Measurements from ENCODE around the gene HHLA2.

Gene HHLA2

DNA sequence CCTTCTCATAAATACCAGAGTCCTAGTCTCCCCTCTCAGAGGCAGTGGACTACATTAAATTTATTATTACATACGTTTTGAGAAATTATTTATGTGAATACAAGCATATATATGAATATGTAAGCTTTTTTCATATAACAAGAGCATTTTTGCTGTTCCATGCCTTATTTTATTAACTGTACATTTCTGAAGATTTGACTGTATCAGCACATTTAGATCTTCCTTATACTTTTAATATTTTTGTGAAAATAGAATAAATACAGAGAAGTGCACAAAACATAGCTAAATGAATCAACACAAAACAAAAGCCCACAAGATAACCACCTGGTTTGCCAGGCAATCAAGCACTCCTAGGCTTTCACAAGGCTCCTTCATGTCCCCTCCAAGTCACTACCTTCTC, 27.8 kb downstream of the HHLA2 start:
- no peak overlapping the region for H3K4me3 ChIP-seq (ENCODE audit: low read depth, low read length)
- in situ Hi-C loops (cut with HindIII; ENCODE audit: low sequenced_read_pairs), result no loop called here
- no peak for DNase-seq (ENCODE audit: low read depth, low spot score)
- TF ChIP-seq, protein P1, sequence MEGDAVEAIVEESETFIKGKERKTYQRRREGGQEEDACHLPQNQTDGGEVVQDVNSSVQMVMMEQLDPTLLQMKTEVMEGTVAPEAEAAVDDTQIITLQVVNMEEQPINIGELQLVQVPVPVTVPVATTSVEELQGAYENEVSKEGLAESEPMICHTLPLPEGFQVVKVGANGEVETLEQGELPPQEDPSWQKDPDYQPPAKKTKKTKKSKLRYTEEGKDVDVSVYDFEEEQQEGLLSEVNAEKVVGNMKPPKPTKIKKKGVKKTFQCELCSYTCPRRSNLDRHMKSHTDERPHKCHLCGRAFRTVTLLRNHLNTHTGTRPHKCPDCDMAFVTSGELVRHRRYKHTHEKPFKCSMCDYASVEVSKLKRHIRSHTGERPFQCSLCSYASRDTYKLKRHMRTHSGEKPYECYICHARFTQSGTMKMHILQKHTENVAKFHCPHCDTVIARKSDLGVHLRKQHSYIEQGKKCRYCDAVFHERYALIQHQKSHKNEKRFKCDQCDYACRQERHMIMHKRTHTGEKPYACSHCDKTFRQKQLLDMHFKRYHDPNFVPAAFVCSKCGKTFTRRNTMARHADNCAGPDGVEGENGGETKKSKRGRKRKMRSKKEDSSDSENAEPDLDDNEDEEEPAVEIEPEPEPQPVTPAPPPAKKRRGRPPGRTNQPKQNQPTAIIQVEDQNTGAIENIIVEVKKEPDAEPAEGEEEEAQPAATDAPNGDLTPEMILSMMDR (IDR thresholded peaks at IDR 0.05; ENCODE audit: low read depth, low read length), result no peak

DNA sequence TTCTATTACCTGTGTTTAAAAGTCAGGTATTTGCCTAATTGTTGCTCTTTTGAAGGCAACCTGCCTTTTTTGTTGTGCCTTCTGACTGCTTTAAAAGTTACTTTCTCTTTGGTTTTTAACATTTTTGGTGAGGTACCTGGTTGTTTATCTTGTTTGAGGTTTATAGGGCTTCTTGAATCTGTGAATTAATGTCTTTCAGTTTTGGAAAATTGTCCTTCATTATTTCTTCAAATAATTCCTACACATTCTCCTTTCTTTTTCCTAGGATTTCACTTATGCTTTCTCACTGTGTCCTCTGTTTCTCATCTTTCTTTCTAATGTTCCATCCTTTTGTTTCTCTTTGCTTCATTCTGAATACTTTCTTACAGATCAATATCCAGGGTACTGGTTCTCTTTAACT, 30.8 kb downstream of the HHLA2 start:
- in situ Hi-C loops (cut with HindIII; ENCODE audit: low sequenced_read_pairs), result no loop called here
- DNase-seq (ENCODE audit: low read depth, low spot score), result no peak
- TF ChIP-seq, protein P1 (IDR thresholded peaks at IDR 0.05; ENCODE audit: low read depth, low read length), result no peak
- no peak overlapping the region for H3K4me3 ChIP-seq (ENCODE audit: low read depth, low read length)

DNA sequence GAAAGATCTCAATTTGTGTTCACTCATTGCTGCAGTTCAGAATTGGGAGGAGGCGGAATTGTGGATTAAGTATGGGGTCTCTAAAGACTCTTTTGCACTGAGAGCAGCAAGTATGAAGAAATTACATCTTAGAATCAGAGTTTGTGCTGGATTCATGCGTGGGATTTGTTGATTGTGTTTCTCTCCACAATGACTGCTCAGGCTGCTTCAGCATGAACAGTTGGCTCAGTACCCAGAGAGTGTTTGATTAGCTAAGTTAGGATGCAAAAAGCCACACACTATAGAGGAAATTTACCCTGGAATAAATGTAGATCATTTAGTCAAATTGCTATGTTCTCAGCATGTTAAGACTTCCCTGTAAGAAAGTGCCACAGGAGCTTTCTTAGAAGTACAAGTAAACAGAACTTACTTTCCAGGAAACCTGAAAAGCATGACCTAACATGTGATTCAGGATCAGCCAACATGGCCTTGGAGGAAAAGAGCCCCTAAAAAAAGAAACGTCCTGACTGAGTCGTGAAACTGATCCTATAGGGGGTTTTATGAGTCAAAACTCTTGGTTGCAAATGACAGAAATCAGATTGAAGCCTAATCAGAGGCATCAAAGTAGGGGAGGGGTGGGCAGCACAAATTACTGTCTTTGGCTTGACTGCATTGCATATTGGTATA, 32.6 kb downstream of the HHLA2 start:
- no peak overlapping the region for H3K4me3 ChIP-seq (ENCODE audit: low read depth, low read length)
- no peak for DNase-seq (ENCODE audit: low read depth, low spot score)
- in situ Hi-C loops (cut with HindIII; ENCODE audit: low sequenced_read_pairs), result no loop called here
- TF ChIP-seq, protein P1 (IDR thresholded peaks at IDR 0.05; ENCODE audit: low read depth, low read length), result no peak

DNA sequence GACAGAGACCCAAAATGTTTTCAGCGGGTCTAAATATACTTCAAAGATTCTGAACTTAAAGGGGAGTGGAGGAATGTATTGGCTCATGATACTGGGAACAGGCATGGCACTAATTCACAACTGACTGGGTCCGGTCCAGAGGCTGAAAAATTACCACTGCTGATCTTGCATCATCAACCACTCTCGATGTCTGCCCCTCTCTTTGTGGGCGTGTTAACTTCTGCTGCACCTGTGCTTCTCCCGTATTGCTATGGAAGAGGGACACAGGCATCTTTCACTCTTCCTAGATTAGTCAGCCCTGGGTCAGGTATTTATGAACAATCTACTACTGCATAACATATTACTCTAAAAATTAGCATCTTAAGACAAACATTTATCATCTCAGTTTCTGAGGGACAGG, 33.2 kb downstream of the HHLA2 start:
- no peak overlapping the region for H3K4me3 ChIP-seq (ENCODE audit: low read depth, low read length)
- in situ Hi-C loops (cut with HindIII; ENCODE audit: low sequenced_read_pairs), result no loop called here
- DNase-seq (ENCODE audit: low read depth, low spot score), result no peak
- TF ChIP-seq, protein P1 (IDR thresholded peaks at IDR 0.05; ENCODE audit: low read depth, low read length), result no peak

DNA sequence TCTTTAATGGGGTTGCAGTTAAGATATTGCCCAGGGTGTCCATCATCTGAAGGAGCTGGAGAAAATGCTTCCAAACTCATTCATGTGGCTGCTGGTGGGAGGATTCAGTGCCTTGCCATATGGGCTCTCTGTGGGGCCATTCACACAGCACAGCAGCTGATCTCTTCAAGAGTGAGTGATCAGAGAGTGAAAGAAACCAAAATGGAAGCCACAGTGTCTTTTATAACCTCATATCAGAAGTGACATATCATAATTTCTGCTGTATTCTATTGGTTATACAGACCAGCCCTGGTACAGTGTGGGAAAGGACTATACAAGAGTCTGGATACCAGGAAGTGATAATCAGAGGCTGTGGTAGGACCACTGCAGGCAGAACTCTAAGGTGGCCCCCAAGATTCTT, 33.6 kb downstream of the HHLA2 start:
- no peak for DNase-seq (ENCODE audit: low read depth, low spot score)
- in situ Hi-C loops (cut with HindIII; ENCODE audit: low sequenced_read_pairs), result no loop called here
- no peak overlapping the region for H3K4me3 ChIP-seq (ENCODE audit: low read depth, low read length)
- TF ChIP-seq, protein P1 (IDR thresholded peaks at IDR 0.05; ENCODE audit: low read depth, low read length), result no peak

DNA sequence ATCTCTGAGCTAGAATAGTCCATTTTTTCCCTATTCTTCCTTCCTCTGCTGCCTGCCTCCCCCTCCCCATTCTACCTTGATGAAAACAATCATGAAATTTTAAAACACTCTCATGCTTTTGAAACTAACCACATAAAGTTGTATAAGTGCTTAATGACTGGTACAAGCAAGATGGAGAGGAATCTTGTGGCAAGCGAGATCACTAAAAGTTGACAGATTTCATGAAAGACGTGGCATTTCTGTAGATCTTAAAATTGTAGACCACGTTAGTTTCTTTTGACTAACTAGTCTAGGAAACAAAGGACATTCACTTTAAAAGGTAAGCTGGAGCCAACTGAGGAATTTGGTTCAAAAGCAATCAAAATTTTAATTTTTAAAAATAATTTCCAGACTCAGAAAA, 35.4 kb downstream of the HHLA2 start:
- no peak for DNase-seq (ENCODE audit: low read depth, low spot score)
- no peak overlapping the region for H3K4me3 ChIP-seq (ENCODE audit: low read depth, low read length)
- TF ChIP-seq, protein P1 (IDR thresholded peaks at IDR 0.05; ENCODE audit: low read depth, low read length), result no peak
- in situ Hi-C loops (cut with HindIII; ENCODE audit: low sequenced_read_pairs), result no loop called here

Data from astrocyte of the spinal cord (primary cell).